ENCODE data around the gene MAIP1. TPM values are rescaled to one million over a fixed set of nuclear protein-coding genes. Genes with fewer than 3 reads are reported as not detected.

The MAIP1 gene
- total RNA-seq, 1 donor from 2014 or later = 13.1 TPM

DNA sequence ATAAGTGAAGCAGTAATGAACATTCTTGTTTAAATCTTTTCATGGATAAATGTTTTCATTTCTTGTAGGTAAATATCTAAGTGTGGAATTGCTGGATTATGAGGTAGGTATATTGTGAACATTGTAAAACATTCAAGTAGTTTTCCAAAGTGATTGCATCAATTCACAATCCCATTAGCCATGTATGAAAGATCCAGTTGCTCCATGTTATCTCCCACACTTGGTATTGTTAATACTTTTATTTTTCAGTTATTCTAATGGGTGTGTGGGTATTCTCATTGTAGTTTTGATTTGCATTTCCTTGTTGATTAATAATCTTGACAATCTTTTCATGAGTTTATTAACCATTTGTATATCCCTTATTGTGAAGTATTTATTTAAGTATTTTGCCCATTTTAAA lies 50.3 kb downstream of the MAIP1 start:
- H3K36me3 ChIP-seq = no peaks in the 10 kb centered on the region
- no peak overlapping the region for H3K27ac ChIP-seq
- no peaks in the 10 kb centered on the region for H3K27me3 ChIP-seq
- ATAC-seq (no peak), DNase-seq (no peak)
- no peaks in the 10 kb centered on the region for H3K4me1 ChIP-seq
- intact Hi-C loops (cut with DNase I) = no loop called here
- no peaks in the 10 kb centered on the region for H3K9me3 ChIP-seq
- no peak overlapping the region for H3K4me3 ChIP-seq
- TF ChIP-seq, protein P1, sequence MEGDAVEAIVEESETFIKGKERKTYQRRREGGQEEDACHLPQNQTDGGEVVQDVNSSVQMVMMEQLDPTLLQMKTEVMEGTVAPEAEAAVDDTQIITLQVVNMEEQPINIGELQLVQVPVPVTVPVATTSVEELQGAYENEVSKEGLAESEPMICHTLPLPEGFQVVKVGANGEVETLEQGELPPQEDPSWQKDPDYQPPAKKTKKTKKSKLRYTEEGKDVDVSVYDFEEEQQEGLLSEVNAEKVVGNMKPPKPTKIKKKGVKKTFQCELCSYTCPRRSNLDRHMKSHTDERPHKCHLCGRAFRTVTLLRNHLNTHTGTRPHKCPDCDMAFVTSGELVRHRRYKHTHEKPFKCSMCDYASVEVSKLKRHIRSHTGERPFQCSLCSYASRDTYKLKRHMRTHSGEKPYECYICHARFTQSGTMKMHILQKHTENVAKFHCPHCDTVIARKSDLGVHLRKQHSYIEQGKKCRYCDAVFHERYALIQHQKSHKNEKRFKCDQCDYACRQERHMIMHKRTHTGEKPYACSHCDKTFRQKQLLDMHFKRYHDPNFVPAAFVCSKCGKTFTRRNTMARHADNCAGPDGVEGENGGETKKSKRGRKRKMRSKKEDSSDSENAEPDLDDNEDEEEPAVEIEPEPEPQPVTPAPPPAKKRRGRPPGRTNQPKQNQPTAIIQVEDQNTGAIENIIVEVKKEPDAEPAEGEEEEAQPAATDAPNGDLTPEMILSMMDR (IDR thresholded peaks at IDR 0.05) = no peak

DNA sequence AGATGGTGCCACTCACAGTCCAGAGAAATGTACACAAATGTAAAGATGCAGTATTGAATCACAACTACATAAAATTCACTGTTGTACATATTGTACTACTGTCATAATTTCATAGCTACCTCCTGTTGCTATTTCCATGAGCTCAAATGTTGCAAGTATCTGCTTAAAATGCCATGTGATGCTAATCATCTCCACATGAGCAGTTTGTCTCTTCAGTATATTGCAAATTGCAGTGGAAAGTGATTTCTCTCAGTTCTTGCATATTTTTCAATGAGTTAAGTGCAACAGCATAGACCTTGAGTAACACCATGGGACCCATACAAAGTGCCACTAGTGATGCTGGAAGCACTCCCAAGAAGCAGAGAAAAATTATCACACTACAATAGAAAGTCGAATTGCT lies 51.9 kb downstream of the MAIP1 start:
- H3K4me3 ChIP-seq = no peak overlapping the region
- no peaks in the 10 kb centered on the region for H3K4me1 ChIP-seq
- H3K27me3 ChIP-seq = no peaks in the 10 kb centered on the region
- no peaks in the 10 kb centered on the region for H3K9me3 ChIP-seq
- intact Hi-C loops (cut with DNase I) = no loop called here
- no peak overlapping the region for H3K27ac ChIP-seq
- TF ChIP-seq, protein P1 (IDR thresholded peaks at IDR 0.05) = no peak
- ATAC-seq = no peak
- no peaks in the 10 kb centered on the region for H3K36me3 ChIP-seq
- no peak for DNase-seq

DNA sequence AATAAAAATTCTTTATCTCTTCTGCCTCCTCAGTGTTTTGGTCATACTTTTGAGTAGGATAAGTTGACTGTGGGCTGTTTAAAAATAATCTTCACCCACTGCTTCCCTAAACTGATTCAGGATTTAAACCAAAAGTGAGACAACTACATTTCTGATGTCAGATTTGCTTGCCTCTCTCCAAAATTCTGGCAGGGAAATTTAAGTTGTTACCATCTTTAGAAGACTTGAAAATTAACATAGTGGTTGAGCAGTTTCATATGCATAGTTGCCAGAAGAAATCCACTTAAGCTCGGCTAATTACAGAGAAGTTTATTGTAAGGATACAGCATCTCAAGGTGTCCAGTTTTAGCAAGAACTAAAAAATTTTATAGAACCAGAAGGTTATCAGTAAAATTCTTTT lies 57.0 kb downstream of the MAIP1 start:
- Histone ChIP-seq H3K36me3 (no peaks in the 10 kb centered on the region), H3K4me1 (no peaks in the 10 kb centered on the region), H3K27ac (no peak overlapping the region), H3K4me3 (no peak overlapping the region), H3K9me3 (no peaks in the 10 kb centered on the region), H3K27me3 (no peaks in the 10 kb centered on the region)
- intact Hi-C loops (cut with DNase I) = no loop called here
- DNase-seq = no peak
- no peak for ATAC-seq
- TF ChIP-seq, protein P1 (IDR thresholded peaks at IDR 0.05) = no peak

Other genes starting within 250 kb of the MAIP1 start
- 2.1 TPM for gene FTCDNL1, start 104.4 kb upstream of the MAIP1 start, total RNA-seq
- gene C2orf69, start 44.3 kb upstream of the MAIP1 start, total RNA-seq = 11.3 TPM
- gene TYW5, start 91 bp upstream of the MAIP1 start, total RNA-seq = 7.5 TPM

All from upper lobe of right lung (tissue), 1 donor.